ENCODE data around the gene SGCD.

SGCD gene

DNA sequence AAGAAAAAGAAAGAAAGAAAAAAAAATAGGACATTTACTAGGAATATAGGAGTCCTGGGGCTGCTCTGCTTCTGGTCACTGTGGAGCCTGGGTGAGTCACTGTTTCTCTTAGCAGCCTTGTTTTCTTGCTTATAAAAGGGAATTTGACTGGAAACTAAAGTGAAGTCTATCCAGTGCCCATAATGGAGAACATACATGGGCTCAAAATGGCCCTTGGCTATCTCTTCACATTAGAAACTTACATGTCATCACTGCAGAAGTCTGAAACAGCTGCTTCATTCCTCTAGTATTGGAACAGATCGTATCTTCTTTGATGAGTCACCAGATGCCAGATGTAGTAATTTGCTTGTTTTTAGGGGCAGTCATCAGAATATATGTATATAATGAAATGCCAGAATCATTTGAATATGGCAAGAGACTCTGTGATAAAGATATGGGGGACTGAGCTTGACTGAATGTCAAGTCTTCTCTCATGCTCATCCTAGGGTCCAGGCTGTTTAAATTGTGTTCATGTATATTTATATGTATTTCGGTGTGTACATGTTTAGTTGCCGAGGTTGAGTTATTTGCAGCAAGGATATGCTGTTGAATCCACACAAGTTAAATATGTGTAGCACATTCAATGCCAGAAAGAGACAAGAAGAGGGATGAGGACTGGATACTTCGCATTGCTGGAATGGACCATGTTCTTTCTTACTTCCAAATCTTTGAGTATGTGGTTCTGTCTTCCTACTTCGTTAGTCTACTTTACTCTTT lies 56.7 kb downstream of the SGCD start:
- Histone ChIP-seq H3K9ac (ENCODE audit: low read depth, low read length, poor library complexity, severe bottlenecking) (no peak overlapping the region), H3K79me2 (ENCODE audit: insufficient read depth, low read length) (no peaks in the 10 kb centered on the region), H2AFZ (ENCODE audit: low read length) (no peak overlapping the region), H3F3A (ENCODE audit: low read depth) (no peaks in the 10 kb centered on the region), H3K4me3 (ENCODE audit: low read length, poor library complexity, severe bottlenecking) (no peak overlapping the region), H3K27me3 (ENCODE audit: insufficient read depth, low read length, poor library complexity, severe bottlenecking) (no peaks in the 10 kb centered on the region), H3K9me2 (replicated peaks; ENCODE audit: low read depth, low read length) (no peaks in the 10 kb centered on the region), H3K4me2 (ENCODE audit: low read depth, low read length, poor library complexity, severe bottlenecking) (no peak overlapping the region), H3K36me3 (ENCODE audit: insufficient read depth, low read length) (no peaks in the 10 kb centered on the region), H3K9me3 (ENCODE audit: insufficient read depth, low read depth, low read length) (no peaks in the 10 kb centered on the region), H4K20me1 (ENCODE audit: insufficient read depth, low read length, poor library complexity, severe bottlenecking) (no peaks in the 10 kb centered on the region), H3K4me1 (ENCODE audit: insufficient read depth, low read length, poor library complexity, severe bottlenecking) (no peaks in the 10 kb centered on the region)
- TF ChIP-seq CTCF (conservative IDR thresholded peaks at IDR 0.05; ENCODE audit: low read length) (no peak), EZH2phosphoT487 (IDR thresholded peaks at IDR 0.05; ENCODE audit: borderline replicate concordance) (no peak)

DNA sequence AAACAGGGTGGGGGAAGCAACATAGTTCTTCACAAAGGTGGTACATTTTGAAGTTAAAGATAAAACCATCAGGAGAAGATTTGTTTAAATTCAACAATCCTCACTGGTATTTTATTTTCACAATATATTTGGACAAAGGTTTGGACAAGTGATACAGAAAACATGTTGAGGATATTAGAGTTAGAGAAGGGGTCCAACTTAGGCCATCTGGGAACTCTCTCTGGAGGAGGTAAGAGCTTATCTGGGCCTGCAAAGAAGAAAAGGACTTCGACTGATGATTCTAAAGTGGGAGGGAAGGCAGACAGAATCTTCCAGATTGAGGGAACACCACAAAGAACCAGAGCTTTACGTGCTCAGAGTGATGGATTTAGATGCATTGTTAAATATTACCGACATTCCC lies 58.5 kb downstream of the SGCD start:
- no peaks in the 10 kb centered on the region for H3K9me3 ChIP-seq (ENCODE audit: insufficient read depth, low read depth, low read length)
- no peak for TF ChIP-seq CTCF (conservative IDR thresholded peaks at IDR 0.05; ENCODE audit: low read length)
- TF ChIP-seq EZH2phosphoT487 (IDR thresholded peaks at IDR 0.05; ENCODE audit: borderline replicate concordance), result no peak
- no peak overlapping the region for H3K9ac ChIP-seq (ENCODE audit: low read depth, low read length, poor library complexity, severe bottlenecking)
- H3K4me1 ChIP-seq (ENCODE audit: insufficient read depth, low read length, poor library complexity, severe bottlenecking), result no peaks in the 10 kb centered on the region
- H3K4me2 ChIP-seq (ENCODE audit: low read depth, low read length, poor library complexity, severe bottlenecking), result no peak overlapping the region
- no peaks in the 10 kb centered on the region for H3K36me3 ChIP-seq (ENCODE audit: insufficient read depth, low read length)
- H3K79me2 ChIP-seq (ENCODE audit: insufficient read depth, low read length), result no peaks in the 10 kb centered on the region
- no peaks in the 10 kb centered on the region for H3F3A ChIP-seq (ENCODE audit: low read depth)
- H3K4me3 ChIP-seq (ENCODE audit: low read length, poor library complexity, severe bottlenecking), result no peak overlapping the region
- no peak overlapping the region for H2AFZ ChIP-seq (ENCODE audit: low read length)
- no peaks in the 10 kb centered on the region for H3K27me3 ChIP-seq (ENCODE audit: insufficient read depth, low read length, poor library complexity, severe bottlenecking)
- H3K9me2 ChIP-seq (replicated peaks; ENCODE audit: low read depth, low read length), result no peaks in the 10 kb centered on the region
- no peaks in the 10 kb centered on the region for H4K20me1 ChIP-seq (ENCODE audit: insufficient read depth, low read length, poor library complexity, severe bottlenecking)

GRCh38 chr5:156386976-156387375 lies 60.0 kb downstream of the SGCD start:
- Histone ChIP-seq H3K9ac (ENCODE audit: low read depth, low read length, poor library complexity, severe bottlenecking) (no peak overlapping the region), H3K9me3 (ENCODE audit: insufficient read depth, low read depth, low read length) (no peaks in the 10 kb centered on the region), H3K79me2 (ENCODE audit: insufficient read depth, low read length) (no peaks in the 10 kb centered on the region), H3K4me1 (ENCODE audit: insufficient read depth, low read length, poor library complexity, severe bottlenecking) (no peaks in the 10 kb centered on the region), H4K20me1 (ENCODE audit: insufficient read depth, low read length, poor library complexity, severe bottlenecking) (no peaks in the 10 kb centered on the region), H3F3A (ENCODE audit: low read depth) (no peaks in the 10 kb centered on the region), H3K4me3 (ENCODE audit: low read length, poor library complexity, severe bottlenecking) (no peak overlapping the region), H3K27me3 (ENCODE audit: insufficient read depth, low read length, poor library complexity, severe bottlenecking) (no peaks in the 10 kb centered on the region), H3K36me3 (ENCODE audit: insufficient read depth, low read length) (no peaks in the 10 kb centered on the region), H2AFZ (ENCODE audit: low read length) (no peak overlapping the region), H3K4me2 (ENCODE audit: low read depth, low read length, poor library complexity, severe bottlenecking) (no peak overlapping the region), H3K9me2 (replicated peaks; ENCODE audit: low read depth, low read length) (no peaks in the 10 kb centered on the region)
- no peak for TF ChIP-seq CTCF (conservative IDR thresholded peaks at IDR 0.05; ENCODE audit: low read length)
- TF ChIP-seq EZH2phosphoT487 (IDR thresholded peaks at IDR 0.05; ENCODE audit: borderline replicate concordance), result no peak

Measured in Loucy (cell line).